ENCODE measurements around the gene MSTN. TPM values are rescaled to one million over a fixed set of nuclear protein-coding genes. Genes with fewer than 3 reads are reported as not detected.
A peak's percentile ranks its signal among the peaks of the same experiment; 100 is the strongest.

MSTN gene
- total and polyA plus RNA-seq, 2 experiments from 2014 or later: 0.11 to 0.16 TPM

- Histone ChIP-seq H3K9ac (no peak overlapping the region), H2AFZ (no peak overlapping the region; the same call in 1 of the 2 replicates), H3K36me3 (ENCODE audit: low read depth) (no peaks in the 10 kb centered on the region), H3K79me2 (ENCODE audit: insufficient read depth) (no peaks in the 10 kb centered on the region), H3F3A (ENCODE audit: insufficient read depth) (no peaks in the 10 kb centered on the region), H3K4me1 (ENCODE audit: insufficient read depth) (no peaks in the 10 kb centered on the region), H3K27me3 (replicated peaks; ENCODE audit: insufficient read depth) (no peaks in the 10 kb centered on the region), H3K4me3 (no peak overlapping the region), H3K4me2 (ENCODE audit: unreplicated experiment) (no peak overlapping the region), H4K20me1 (ENCODE audit: insufficient read depth) (no peaks in the 10 kb centered on the region), H3K9me2 (ENCODE audit: insufficient read depth) (no peaks in the 10 kb centered on the region), H3K27ac (no peak overlapping the region), H3K9me3 (ENCODE audit: low read depth) (peaks cover 3% of the 10 kb centered on the region)
- TF ChIP-seq EZH2phosphoT487 (IDR thresholded peaks at IDR 0.05; ENCODE audit: insufficient read depth, low read depth) (no peak), EZH2 (IDR thresholded peaks at IDR 0.05; ENCODE audit: insufficient read depth, poor library complexity, severe bottlenecking) (no peak)
- 32 to 35% methylated on average over 3 of the region's 3 CpGs for WGBS, 2 experiments (ENCODE audit: low coverage in 1 of 2, low lambda C conversion rate in 2 of 2, missing lambda C conversion rate in 2 of 2)
- no peak for DNase-seq
- in situ Hi-C loops (cut with MboI): loop anchor here (10.0 kb wide), 1 partner anchor 175 kb away; no protein-coding TSS in a partner anchor
Observed at GRCh38 chr2:190099890-190100697, 37.6 kb upstream of the MSTN start.

DNA sequence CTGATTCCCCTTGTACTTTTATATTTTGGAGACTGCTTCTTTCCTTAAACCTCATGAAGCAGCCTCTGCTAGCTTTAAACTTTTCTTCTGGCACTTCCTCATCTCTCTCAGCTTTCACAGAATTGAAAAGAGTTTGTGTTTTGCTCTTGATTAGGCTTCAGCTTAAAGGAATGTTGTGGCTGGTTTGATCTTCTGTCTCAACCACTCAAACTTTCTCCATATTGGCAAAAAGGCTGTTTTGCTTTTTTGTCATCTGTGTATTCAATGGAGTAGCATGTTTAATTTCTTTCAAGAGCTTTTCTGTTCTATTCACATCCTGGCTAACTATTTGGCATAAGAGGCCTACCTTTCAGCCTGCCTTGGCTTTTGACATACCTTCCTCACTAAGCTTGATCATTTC lies 36.3 kb upstream of the MSTN start:
- Histone ChIP-seq H3K36me3 (ENCODE audit: low read depth) (no peaks in the 10 kb centered on the region), H3F3A (ENCODE audit: insufficient read depth) (no peaks in the 10 kb centered on the region), H3K4me1 (ENCODE audit: insufficient read depth) (peaks cover 5% of the 10 kb centered on the region; the same call in 1 of the 2 replicates), H3K9ac (no peak overlapping the region), H3K9me3 (ENCODE audit: low read depth) (peaks cover 3% of the 10 kb centered on the region), H3K27me3 (replicated peaks; ENCODE audit: insufficient read depth) (no peaks in the 10 kb centered on the region), H3K27ac (no peak overlapping the region), H3K4me2 (ENCODE audit: unreplicated experiment) (no peak overlapping the region), H3K79me2 (ENCODE audit: insufficient read depth) (no peaks in the 10 kb centered on the region), H3K4me3 (no peak overlapping the region), H4K20me1 (ENCODE audit: insufficient read depth) (no peaks in the 10 kb centered on the region), H2AFZ (no peak overlapping the region), H3K9me2 (ENCODE audit: insufficient read depth) (no peaks in the 10 kb centered on the region)
- DNase-seq: no peak
- TF ChIP-seq EZH2phosphoT487 (IDR thresholded peaks at IDR 0.05; ENCODE audit: insufficient read depth, low read depth) (no peak), EZH2 (IDR thresholded peaks at IDR 0.05; ENCODE audit: insufficient read depth, poor library complexity, severe bottlenecking) (no peak)
- in situ Hi-C loops (cut with MboI): loop anchor here (10.0 kb wide), 1 partner anchor 176 kb away; no protein-coding TSS in a partner anchor

DNA sequence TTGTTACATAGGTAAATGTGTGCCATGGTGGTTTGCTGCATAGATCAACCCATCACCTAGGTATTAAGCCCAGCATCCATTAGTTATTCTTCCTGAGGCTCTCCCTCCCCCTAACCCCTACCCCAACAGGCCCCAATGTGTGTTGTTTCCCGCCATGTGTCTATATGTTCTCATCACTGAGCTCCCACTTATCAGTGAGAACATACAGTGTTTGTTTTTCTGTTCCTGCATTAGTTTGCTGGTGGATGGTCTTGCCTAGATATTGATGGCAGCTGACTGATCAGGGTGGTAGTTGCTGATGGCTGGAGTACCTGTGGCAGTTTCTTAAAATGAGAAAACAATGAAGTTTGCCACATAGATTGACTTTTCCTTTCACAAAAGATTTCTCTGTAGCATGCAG lies 34.6 kb upstream of the MSTN start:
- no peak for TF ChIP-seq EZH2phosphoT487 (IDR thresholded peaks at IDR 0.05; ENCODE audit: insufficient read depth, low read depth)
- TF ChIP-seq EZH2 (IDR thresholded peaks at IDR 0.05; ENCODE audit: insufficient read depth, poor library complexity, severe bottlenecking): no peak
- Histone ChIP-seq H3K9me2 (ENCODE audit: insufficient read depth) (no peaks in the 10 kb centered on the region), H3K4me2 (ENCODE audit: unreplicated experiment) (no peak overlapping the region), H3K79me2 (ENCODE audit: insufficient read depth) (no peaks in the 10 kb centered on the region), H3K9me3 (ENCODE audit: low read depth) (peaks cover 3% of the 10 kb centered on the region), H3K9ac (no peak overlapping the region), H4K20me1 (ENCODE audit: insufficient read depth) (no peaks in the 10 kb centered on the region), H3F3A (ENCODE audit: insufficient read depth) (no peaks in the 10 kb centered on the region), H3K27me3 (replicated peaks; ENCODE audit: insufficient read depth) (no peaks in the 10 kb centered on the region), H2AFZ (no peak overlapping the region), H3K4me1 (ENCODE audit: insufficient read depth) (peaks cover 5% of the 10 kb centered on the region; the same call in 1 of the 2 replicates), H3K27ac (no peak overlapping the region), H3K36me3 (ENCODE audit: low read depth) (no peaks in the 10 kb centered on the region), H3K4me3 (no peak overlapping the region)
- in situ Hi-C loops (cut with MboI): loop anchor here (10.0 kb wide), 1 partner anchor 178 kb away; no protein-coding TSS in a partner anchor
- no peak for DNase-seq
- 83 to 93% methylated on average over 1 of the region's 1 CpG for WGBS, 2 experiments (ENCODE audit: low coverage in 1 of 2, low lambda C conversion rate in 2 of 2, missing lambda C conversion rate in 2 of 2)

DNA sequence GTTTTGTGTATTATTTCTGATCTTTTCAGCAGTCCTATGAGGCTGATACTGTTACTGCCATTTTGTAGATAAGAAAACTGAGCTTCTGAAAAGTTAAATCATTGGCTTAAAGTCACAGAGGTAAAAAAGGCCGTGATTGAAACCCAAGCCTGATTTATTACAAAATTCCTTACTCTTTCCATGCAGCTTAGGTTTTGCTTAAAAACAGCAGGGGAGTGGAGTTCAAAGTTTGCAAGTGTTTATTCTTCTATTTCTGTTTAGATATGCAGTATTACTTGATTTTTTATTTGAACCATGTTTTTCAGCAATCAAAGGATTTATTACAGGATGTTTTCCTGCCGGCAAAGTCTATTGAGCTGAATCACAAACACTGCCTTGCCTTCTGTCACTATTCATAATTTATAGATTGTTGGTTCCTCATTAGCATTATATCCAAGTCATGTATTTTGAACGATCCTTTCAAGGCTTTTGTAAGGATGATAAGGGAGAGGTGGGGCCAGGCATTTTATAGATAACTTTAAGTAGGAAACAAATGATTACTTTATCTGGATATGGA lies 31.9 kb upstream of the MSTN start:
- H3K9ac ChIP-seq: no peak overlapping the region
- peaks cover 5% of the 10 kb centered on the region; the same call in 1 of the 2 replicates for H3K4me1 ChIP-seq (ENCODE audit: insufficient read depth)
- TF ChIP-seq EZH2phosphoT487 (IDR thresholded peaks at IDR 0.05; ENCODE audit: insufficient read depth, low read depth) (no peak), EZH2 (IDR thresholded peaks at IDR 0.05; ENCODE audit: insufficient read depth, poor library complexity, severe bottlenecking) (no peak)
- H3K4me2 ChIP-seq (ENCODE audit: unreplicated experiment): no peak overlapping the region
- no peak overlapping the region for H3K27ac ChIP-seq
- DNase-seq: peak; percentile 7
- H3K79me2 ChIP-seq (ENCODE audit: insufficient read depth): no peaks in the 10 kb centered on the region
- 20 to 25% methylated on average over 3 of the region's 3 CpGs for WGBS, 2 experiments (ENCODE audit: low coverage in 1 of 2, low lambda C conversion rate in 2 of 2, missing lambda C conversion rate in 2 of 2)
- H4K20me1 ChIP-seq (ENCODE audit: insufficient read depth): no peaks in the 10 kb centered on the region
- H3K9me2 ChIP-seq (ENCODE audit: insufficient read depth): no peaks in the 10 kb centered on the region
- in situ Hi-C loops (cut with MboI): loop anchor here (10.0 kb wide), 1 partner anchor 180 kb away; no protein-coding TSS in a partner anchor
- H3K27me3 ChIP-seq (replicated peaks; ENCODE audit: insufficient read depth): no peaks in the 10 kb centered on the region
- H3F3A ChIP-seq (ENCODE audit: insufficient read depth): no peaks in the 10 kb centered on the region
- H2AFZ ChIP-seq: peak overlapping the region; percentile 61
- no peak overlapping the region for H3K4me3 ChIP-seq
- H3K36me3 ChIP-seq (ENCODE audit: low read depth): no peaks in the 10 kb centered on the region
- H3K9me3 ChIP-seq (ENCODE audit: low read depth): peaks cover 3% of the 10 kb centered on the region
